OCI-LY3 (cell line): Measurements from ENCODE around the gene CELF6.

ENCODE experiments used
- CTCF ChIP-seq: fragments of 200-600, 300-600 bp; sonication (generic); IDR thresholded peaks from 2 replicates; pipeline ENCODE4 v1.5.1; 2014; ENCODE audit warnings: antibody characterized with exemption, low read length, low read depth
- EZH2phosphoT487 ChIP-seq: fragments of 200-600 bp; shearing (Covaris generic); IDR thresholded peaks from 2 replicates; pipeline ENCODE4 v1.6.1; 2018; ENCODE audit warnings: antibody characterized with exemption, mixed run types, low read depth

- TF ChIP-seq CTCF = no peak
- TF ChIP-seq EZH2phosphoT487 = no peak
Observed at GRCh38 chr15:72265031-72265430, 54.9 kb downstream of the CELF6 start.
